KOPT-K1 (cell line): ENCODE results near the gene TRDMT1.

Experiments used
- H3K27ac ChIP-seq: fragments of 200-600 bp; sonication (generic); 2 replicates; pipeline ENCODE4 v1.5.1; 2016; ENCODE audit warnings: antibody characterized with exemption, mild to moderate bottlenecking, low read depth, low read length; ENCODE audit not compliant: poor library complexity, severe bottlenecking
- H3K36me3 ChIP-seq: fragments of 200-600 bp; sonication (generic); 2 replicates; pipeline ENCODE4 v1.5.1; 2017; ENCODE audit warnings: antibody characterized with exemption, mild to moderate bottlenecking, low read length, moderate library complexity; ENCODE audit not compliant: insufficient read depth
- H3K9me3 ChIP-seq: fragments of 200-600 bp; sonication (generic); 2 replicates; pipeline ENCODE4 v1.5.1; 2017; ENCODE audit warnings: antibody characterized with exemption, low read length, mild to moderate bottlenecking; ENCODE audit not compliant: insufficient read depth, poor library complexity, severe bottlenecking

Gene TRDMT1

GRCh38 chr10:17236468-17237148, 35.1 kb upstream of the TRDMT1 start:
- Histone ChIP-seq H3K27ac (no peak overlapping the region), H3K36me3 (peaks cover 69% of the 10 kb centered on the region), H3K9me3 (no peaks in the 10 kb centered on the region)

DNA sequence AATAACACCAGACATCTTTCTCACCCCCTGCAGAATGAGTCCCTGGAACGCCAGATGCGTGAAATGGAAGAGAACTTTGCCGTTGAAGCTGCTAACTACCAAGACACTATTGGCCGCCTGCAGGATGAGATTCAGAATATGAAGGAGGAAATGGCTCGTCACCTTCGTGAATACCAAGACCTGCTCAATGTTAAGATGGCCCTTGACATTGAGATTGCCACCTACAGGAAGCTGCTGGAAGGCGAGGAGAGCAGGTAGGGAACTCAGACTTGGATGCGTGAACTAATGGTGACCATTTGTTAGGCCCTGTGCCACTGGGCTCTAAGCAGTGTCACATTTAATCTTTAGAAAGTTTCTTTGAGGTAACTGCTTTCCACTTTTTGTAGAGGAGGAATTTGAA, 33.7 kb upstream of the TRDMT1 start:
- peaks cover 81% of the 10 kb centered on the region for H3K36me3 ChIP-seq
- H3K9me3 ChIP-seq = no peaks in the 10 kb centered on the region
- H3K27ac ChIP-seq = no peak overlapping the region

DNA sequence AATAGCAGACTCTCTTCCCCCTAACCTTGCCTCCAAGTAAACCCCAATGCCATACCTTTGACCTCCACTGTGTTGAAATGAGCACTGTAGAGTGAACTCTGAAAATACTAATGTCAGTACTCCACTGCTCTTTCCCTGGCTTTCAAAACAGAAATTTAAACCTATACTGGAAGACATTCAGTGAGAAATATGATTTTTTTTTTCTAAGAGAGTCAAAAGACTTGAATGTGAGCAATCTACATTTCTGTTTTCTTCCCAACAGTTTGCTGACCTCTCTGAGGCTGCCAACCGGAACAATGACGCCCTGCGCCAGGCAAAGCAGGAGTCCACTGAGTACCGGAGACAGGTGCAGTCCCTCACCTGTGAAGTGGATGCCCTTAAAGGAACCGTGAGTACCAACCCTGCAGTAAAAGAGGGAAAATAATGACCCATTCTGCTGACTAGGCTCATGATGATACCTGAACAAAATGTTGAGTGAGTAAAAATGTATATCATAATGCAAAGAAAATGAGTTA, 33.0 kb upstream of the TRDMT1 start:
- Histone ChIP-seq H3K36me3 (peaks cover 81% of the 10 kb centered on the region), H3K9me3 (no peaks in the 10 kb centered on the region), H3K27ac (no peak overlapping the region)

- H3K27ac ChIP-seq = no peak overlapping the region
- no peaks in the 10 kb centered on the region for H3K9me3 ChIP-seq
- peaks cover 80% of the 10 kb centered on the region for H3K36me3 ChIP-seq
Observed at GRCh38 chr10:17233286-17233991, 32.0 kb upstream of the TRDMT1 start.

DNA sequence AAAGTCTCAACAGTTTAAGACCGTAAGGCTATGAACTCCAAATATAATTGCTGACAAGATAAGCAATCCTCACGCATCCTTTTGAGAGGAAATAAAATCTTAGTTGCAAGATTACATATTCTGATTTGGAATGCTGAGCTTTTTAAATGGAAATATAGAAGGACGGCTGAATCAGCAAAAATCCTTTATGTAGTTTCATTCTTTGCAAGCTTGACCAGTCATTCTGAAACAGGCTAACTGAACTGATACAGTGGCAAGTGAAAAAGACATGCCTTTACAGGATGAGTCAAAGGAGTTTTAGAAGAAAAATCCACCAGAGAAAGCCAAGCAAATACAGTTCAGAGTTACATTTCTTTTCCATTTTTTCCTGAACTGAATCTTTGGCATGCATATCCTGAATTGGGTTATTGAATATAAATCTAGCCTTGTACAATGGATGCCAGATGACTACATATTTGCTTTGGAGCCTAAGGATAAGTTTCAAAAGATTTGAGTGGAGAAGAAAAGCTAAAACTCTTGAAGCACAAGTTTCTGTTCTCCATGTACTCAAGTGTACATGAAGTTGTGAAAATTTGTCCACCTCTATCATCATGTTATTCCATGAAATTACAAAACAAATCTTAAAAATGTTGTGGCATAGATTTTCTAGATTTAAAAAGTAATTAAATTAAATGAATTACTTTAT, 30.9 kb upstream of the TRDMT1 start:
- Histone ChIP-seq H3K9me3 (no peaks in the 10 kb centered on the region), H3K27ac (no peak overlapping the region), H3K36me3 (peaks cover 70% of the 10 kb centered on the region)

DNA sequence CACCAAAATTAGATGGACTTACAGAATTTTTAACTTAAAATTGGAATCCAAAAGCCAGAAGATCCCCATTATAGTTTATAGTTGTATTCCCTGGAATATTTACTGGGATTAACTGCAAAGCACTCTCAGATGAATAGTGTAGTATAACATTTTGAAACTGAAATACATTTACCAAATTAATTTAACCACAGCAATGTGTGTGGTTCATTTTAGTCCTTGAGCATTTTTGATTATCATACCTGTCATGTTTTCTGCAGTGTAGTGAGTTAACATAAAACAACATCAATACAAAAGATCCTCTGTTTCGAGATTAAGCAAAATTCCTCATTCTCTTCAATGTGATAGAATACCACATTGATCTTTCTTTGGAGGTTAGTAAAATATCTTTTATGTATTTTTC, 30.3 kb upstream of the TRDMT1 start:
- no peak overlapping the region for H3K27ac ChIP-seq
- no peaks in the 10 kb centered on the region for H3K9me3 ChIP-seq
- H3K36me3 ChIP-seq = peaks cover 64% of the 10 kb centered on the region

DNA sequence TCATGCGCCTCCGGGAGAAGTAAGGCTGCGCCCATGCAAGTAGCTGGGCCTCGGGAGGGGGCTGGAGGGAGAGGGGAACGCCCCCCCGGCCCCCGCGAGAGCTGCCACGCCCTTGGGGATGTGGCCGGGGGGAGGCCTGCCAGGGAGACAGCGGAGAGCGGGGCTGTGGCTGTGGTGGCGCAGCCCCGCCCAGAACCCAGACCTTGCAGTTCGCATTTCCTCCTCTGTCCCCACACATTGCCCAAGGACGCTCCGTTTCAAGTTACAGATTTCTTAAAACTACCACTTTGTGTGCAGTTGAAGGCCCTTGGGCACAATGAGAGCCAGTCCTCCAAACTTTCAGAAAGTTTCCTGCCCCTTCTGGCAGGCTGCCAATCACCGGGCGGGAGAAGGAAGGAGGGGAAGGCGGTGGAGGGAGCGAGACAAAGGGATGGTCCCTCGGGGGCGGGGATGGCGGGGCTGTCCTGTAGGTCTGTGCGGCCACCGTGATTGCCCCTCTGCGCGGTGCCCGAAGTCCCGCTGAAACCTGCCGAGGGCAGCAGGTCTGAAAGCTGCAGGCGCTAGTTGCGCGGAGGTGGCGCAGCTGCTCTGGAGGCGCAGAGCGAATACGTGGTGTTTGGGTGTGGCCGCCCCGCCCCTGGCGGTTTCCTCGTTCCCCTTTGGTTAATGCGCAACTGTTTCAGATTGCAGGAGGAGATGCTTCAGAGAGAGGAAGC, 28.7 kb upstream of the TRDMT1 start:
- peak overlapping the region; percentile 94 for H3K27ac ChIP-seq
- peaks cover 47% of the 10 kb centered on the region for H3K36me3 ChIP-seq
- no peaks in the 10 kb centered on the region for H3K9me3 ChIP-seq

- peaks cover 42% of the 10 kb centered on the region for H3K36me3 ChIP-seq
- peak overlapping the region; percentile 94 for H3K27ac ChIP-seq
- H3K9me3 ChIP-seq = no peaks in the 10 kb centered on the region
Observed at GRCh38 chr10:17229717-17229966, 28.2 kb upstream of the TRDMT1 start.

GRCh38 chr10:17229016-17229716, 27.7 kb upstream of the TRDMT1 start:
- Histone ChIP-seq H3K36me3 (peaks cover 37% of the 10 kb centered on the region), H3K9me3 (no peaks in the 10 kb centered on the region), H3K27ac (peak overlapping the region; percentile 94)

GRCh38 chr10:17228091-17229015, 26.9 kb upstream of the TRDMT1 start, which contains the start of gene VIM:
VIM (plus strand) TSS chr10:17228241; CDS start chr10:17229423, 1,182 bp downstream.
- Histone ChIP-seq H3K27ac (peak within 1 kb of the TSS; percentile 94), H3K9me3 (no peaks in the 10 kb centered on the region), H3K36me3 (peaks cover 29% of the 10 kb centered on the region)

- Histone ChIP-seq H3K36me3 (peaks cover 21% of the 10 kb centered on the region), H3K9me3 (no peaks in the 10 kb centered on the region)
Observed at GRCh38 chr10:17227367-17228090, 26.1 kb upstream of the TRDMT1 start.

GRCh38 chr10:17226891-17227303, 25.4 kb upstream of the TRDMT1 start:
- Histone ChIP-seq H3K36me3 (peaks cover 15% of the 10 kb centered on the region), H3K27ac (peak overlapping the region; percentile 94), H3K9me3 (no peaks in the 10 kb centered on the region)

More at GRCh38 chr10:17227367-17228090, 26.1 kb upstream of the TRDMT1 start:
- peak overlapping the region; percentile 94 for H3K27ac ChIP-seq

GRCh38 chr10:17225808-17226207, 24.3 kb upstream of the TRDMT1 start:
- Histone ChIP-seq H3K27ac (no peak overlapping the region), H3K9me3 (no peaks in the 10 kb centered on the region), H3K36me3 (peaks cover 4% of the 10 kb centered on the region; the same call in 1 of the 2 replicates)
